Stimulated activated CD4-positive, alpha-beta T cell treated with anti-CD3 and anti-CD28 coated beads, Interleukin-12 subunit alpha, Interleukin-12 subunit beta, amount 100 ng/mL, for 24 hours (primary cell): ENCODE measurements around the gene NAA16.
"Not testable (repeated sequence)": the region's sequence is repeated elsewhere in the genome, so short reads cannot be mapped to it uniquely, and the experiment has no call there.

Experiments
- DNase-seq, 2 experiments: peaks; one replicate each; pipeline ENCODE4 v3.0.0-alpha.2; 2020; ENCODE audit warnings: low read depth in 2 of 2

NAA16 gene

GRCh38 chr13:41310963-41311405, at the start of gene NAA16:
Gene NAA16, plus strand, starts transcription at chr13:41311267. Its CDS starts 262 bp downstream, at chr13:41311529.
- DNase-seq = peak; percentile 95

DNA sequence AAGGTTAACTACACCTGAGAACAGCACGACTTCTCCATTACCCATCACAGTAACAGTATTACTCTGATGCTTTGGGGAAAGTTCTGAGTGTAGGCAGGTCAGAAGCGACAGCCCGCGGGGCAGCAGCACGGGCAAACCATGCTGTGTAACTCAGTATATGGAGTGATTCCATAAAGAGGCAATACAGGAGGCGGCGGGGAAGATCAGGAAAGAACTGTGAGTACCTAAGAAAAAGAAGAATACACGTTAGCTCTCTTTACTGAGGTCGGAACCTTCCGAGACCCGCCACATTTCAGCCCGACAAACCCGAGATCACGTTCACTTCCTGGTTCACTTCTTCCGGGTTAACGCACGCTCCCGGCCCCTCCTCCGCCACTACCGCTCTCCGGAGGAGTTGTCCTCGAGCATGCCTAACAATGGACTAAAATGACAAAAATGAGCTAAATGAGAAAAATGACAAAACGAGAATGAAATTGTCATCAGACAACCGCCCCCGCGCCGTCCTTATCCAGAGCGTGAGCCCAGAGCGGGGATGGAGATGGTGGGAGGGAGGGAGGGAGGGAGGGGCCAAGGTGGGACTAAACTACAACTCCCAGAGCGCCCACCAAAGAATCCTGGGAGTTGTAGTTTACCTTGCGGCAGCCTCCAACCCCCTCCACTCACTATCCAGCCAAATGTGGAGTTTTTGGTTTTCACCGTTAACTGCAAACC, 47.7 kb upstream of the NAA16 start, which contains the start of gene MTRF1:
Gene MTRF1, minus strand, starts transcription at position 316 of the 711 bp plus-strand sequence. CDS start 2,669 bp downstream, outside the sequence.
- peak; percentile 63 to 71 for DNase-seq

- DNase-seq = no peak
These were observed 44.0 kb upstream of the NAA16 start for GRCh38 chr13:41267106-41267505.

DNA sequence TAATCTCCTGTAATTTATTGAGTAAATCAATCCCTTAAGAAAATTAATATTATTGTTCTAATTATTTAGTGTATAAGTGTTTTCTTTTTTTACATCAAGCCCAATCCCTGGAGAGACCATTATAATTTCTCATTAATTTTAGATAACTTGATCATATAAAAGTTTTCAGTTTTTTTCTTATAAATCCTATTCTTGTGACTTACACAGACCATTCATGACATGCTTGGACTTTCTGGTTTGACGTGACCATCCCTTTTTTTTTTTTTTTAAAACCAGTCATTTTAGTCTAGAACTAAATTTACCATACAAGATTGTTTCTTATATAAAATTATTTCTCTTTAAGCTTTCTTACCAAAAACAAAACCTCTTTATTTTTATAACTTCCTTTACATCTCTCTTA, 42.3 kb upstream of the NAA16 start:
- DNase-seq = no peak

DNA sequence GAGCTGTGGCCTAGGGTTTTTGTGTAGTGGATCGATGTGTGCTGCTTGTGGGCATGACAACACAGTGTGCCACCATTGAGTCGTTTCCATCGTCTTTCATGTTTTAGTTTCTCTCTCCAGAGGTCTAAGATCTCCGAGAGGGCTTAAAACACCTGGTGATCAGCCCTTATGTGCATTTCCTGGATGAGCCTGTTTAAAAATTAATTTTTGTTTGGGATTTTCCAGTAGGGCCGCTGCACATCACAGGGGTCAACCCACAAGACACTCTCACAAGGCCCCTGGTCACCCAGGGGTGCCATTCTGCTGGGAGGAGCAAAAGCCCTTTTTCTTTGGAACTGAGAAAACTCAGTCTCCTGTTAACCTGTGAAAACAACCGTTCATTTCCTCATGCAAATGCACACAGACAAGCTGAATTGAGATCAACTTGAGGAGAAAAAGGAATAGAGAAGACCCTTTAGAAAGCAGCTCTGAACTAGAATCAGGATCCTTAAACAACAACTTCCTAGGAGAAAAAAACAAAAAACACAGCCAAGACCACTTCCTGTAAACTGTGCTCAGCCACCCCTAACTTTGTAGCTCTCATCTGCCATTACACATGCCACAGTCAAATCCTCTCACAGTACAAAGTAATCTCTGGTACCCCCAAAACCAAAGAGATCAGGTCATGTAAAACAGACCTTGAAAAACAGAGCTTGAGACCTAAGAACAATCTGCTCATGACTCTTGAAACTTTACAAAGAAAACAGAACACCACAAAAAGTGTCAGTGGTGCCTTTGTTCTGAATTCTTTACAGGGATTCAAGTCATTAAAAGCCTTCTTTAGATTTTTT, 39.4 kb upstream of the NAA16 start:
- no peak for DNase-seq

DNA sequence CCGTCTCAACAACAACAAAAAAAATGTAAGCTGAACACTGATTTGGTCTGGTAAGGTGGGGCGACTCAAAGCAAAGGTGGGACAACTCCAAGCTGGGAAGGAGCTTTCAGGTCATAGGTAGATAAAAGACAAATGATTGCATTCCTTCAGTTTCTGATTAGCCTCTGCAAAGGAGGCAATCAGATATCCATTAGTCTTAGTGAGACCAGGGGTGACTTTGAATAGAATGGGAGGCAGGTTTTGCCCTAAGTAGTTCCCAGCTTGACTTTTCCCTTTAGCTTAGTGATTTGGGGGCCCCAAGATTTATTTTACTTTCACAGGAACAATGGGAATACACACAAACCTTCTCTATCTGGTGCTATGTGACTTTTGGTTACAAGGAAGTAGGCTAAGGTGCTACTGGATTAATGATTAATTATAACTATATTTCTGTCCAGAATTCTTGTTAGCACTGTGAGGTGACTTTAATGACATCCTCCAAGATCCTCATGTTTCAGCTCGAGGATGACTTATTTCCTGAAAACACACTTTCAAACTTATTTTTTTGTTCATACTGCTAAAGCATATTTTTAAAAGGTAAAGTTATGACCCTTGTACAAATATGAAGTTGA, 37.1 kb upstream of the NAA16 start:
- no peak for DNase-seq

- DNase-seq = no peak
These were observed 36.2 kb upstream of the NAA16 start for GRCh38 chr13:41274881-41275280.

- no peak for DNase-seq
These were observed 34.2 kb upstream of the NAA16 start for GRCh38 chr13:41276824-41277223.

DNA sequence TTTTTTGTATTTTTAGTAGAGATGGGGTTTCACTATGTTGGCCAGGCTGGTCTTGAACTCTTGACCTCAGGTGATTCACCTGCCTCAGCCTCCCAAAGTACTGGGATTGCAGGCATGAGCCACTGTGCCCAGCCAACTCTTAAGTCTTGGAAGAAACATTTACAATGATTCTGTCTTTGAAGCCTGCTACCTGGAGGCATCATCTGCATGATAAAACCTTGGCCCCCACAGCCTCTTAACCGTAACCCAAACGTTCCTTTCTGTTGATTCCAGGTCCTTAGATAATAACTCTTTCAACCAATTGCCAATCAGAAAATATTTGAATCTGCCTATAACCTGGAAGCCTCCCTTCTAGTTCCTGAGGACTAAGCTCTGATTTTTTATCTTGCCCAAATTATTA, 31.9 kb upstream of the NAA16 start:
- DNase-seq = not testable (repeated sequence)

DNA sequence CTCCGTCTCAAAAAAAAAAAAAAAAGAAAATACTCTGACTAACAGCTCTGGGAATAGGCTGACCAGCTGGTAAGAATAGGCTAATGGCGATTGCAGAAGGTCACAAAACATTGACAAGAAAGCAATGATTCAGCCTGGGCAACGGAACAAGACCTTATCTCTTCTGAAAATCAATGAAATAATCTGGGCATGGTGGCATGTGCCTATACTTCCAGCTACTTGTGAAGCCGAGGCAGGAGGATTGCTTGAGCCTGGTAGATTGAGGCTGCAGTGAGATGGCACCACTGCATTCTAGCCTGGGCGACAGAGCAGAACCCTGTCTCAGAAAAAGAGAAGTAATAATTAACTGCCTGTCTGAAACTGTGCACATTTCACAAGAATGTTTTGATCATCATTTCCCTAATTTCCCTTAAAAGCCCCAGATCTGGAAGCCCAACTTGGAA, 28.9 kb upstream of the NAA16 start:
- DNase-seq = no peak

DNA sequence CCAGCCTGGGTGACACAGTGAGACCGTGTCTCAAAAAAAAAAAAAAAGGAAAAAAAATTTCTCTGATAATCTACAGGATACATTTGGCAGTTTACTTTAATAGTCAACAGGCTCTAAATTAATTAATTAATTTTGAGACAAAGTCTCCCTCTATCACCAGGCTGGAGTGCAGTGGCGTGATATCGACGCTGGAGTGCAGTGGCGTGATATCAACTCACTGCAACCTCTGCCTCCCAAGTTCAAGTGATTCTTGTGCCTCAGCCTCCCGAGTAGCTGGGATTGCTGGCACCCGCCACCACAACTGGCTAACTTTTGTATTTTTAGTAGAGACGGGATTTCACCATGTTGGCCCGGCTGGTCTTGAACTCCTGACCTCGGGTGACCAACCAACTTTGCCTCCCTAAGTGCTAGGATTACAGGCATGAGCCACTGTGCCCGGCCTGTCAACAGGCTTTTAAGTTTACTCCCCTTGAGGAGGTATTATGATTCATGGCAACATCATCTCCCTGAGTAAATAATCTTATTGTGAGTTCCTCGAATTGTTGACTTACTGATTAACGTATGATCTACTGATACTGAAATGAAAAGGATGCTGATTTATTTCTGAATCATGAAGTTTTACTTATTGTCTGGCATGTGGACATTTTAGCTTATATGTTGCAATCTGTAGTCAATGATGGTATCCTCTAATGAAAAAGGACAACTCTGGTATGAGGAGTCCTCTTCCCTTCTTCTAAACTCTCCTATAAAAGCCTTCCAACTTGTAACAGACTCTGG, 26.4 kb upstream of the NAA16 start:
- DNase-seq = no peak

GRCh38 chr13:41286370-41286769, 24.7 kb upstream of the NAA16 start:
- DNase-seq = no peak

GRCh38 chr13:41289463-41289881, 21.6 kb upstream of the NAA16 start:
- no peak for DNase-seq

DNA sequence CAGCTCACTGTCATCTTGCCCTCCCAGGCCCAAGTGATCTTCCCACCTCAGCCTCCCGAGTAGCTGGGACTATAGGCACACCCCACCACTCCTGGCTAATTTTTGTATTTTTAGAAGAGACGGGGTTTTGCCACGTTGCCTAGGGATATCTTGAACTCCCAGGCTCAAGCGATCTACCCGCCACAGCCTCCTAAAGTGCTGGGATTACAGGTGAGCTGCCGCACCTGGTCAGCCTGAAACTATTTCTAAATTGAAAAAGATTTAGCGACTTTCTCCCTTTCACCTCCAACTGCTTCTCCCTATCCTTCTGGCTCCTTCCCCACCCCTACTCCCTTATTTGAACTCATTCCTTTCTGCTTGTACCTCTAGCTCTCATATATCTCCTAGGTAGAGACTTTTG, 19.8 kb upstream of the NAA16 start:
- DNase-seq = no peak

GRCh38 chr13:41293272-41293671, 17.8 kb upstream of the NAA16 start:
- no peak for DNase-seq

GRCh38 chr13:41294914-41295313, 16.2 kb upstream of the NAA16 start:
- DNase-seq = no peak

GRCh38 chr13:41295973-41296372, 15.1 kb upstream of the NAA16 start:
- DNase-seq = no peak

- no peak for DNase-seq
These were observed 14.0 kb upstream of the NAA16 start for GRCh38 chr13:41296879-41297646.

GRCh38 chr13:41299316-41300094, 11.6 kb upstream of the NAA16 start:
- DNase-seq = no peak

DNA sequence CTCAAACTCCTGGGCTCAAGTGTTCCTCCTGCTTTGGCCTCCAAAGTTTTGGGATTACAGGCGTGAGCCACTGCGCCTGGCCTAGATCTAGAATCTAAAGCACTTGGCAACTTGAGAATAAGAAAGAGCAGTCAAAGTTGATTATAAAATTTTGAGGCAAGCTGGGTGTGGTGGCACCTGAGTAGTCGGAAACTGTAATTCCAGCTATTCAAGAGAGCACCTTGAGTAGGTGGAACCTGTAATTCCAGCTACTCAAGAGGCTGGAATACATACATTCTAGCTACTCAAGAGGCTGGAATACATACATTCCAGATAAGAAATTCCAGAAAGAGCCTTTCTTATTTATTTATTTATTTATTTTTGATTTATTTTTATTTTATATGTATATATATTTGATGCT, 8.3 kb upstream of the NAA16 start:
- DNase-seq = no peak
